ENCODE data around the gene AFM. TPM values are rescaled to one million over a fixed set of nuclear protein-coding genes. Genes with fewer than 3 reads are reported as not detected.

The AFM gene
- total and polyA plus RNA-seq, 2 donors (not counting 1 experiment from before 2014, with no cell fraction given): not detected

DNA sequence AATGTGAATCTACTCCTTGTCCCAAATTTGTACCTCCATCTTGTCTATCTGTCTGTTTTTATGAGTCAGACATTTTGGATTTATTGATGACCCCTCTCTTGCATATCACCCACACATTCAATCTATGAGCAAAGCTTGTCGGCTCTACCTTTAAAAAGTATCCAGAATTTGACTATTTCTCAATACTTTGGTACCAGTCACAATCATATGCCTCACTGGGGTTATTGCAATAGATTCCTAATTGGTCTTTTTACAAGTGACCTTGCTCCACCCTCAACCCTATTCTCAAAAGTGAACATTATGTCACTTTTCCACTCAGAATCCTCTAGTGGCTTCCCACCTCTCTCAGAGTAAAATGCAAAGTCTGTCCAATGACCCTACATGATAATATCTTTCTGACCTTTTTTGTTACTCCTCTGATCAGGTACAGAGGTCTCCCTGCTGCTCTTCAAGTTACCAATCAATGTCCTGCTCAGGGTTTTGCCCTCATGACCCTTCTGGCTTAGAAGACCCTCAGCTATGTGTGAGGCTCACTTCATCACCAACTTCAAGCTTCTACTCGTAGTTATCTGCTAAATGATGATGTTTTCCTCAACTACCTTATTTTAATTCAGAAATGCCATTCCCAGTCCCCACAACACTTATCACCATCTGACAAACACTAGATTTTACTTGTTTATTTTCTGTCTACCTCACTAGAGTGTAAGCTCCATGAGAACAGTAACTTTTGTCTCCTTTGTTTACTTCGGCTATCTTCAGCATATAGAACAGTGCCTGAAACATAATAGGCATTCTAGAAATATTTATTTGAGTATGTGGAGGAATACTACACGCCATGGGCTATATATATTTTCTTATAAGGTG lies 23.1 kb upstream of the AFM start:
- Histone ChIP-seq H3K9ac (ENCODE audit: low read length) (no peak overlapping the region), H3K4me3 (ENCODE audit: control extremely low read depth in 1 of 5, extremely low read depth in 1 of 5, insufficient read depth in 1 of 5, low read depth in 2 of 5, low read length in 4 of 5) (no peak overlapping the region), H3K27ac (ENCODE audit: low read length in 2 of 2) (no peak overlapping the region), H4K20me1 (ENCODE audit: control insufficient read depth, insufficient read depth, low read length, poor library complexity, severe bottlenecking) (no peaks in the 10 kb centered on the region), H3K4me1 (ENCODE audit: control insufficient read depth in 2 of 2, insufficient read depth in 2 of 2, low read length in 2 of 2) (no peaks in the 10 kb centered on the region), H2AFZ (ENCODE audit: insufficient read depth, low read depth, low read length, poor library complexity, severe bottlenecking) (no peak overlapping the region), H3K4me2 (replicated peaks; ENCODE audit: low read depth, low read length, poor library complexity, severe bottlenecking) (no peak overlapping the region), H3K79me2 (ENCODE audit: control insufficient read depth, insufficient read depth, low read length) (no peaks in the 10 kb centered on the region), H3K9me3 (ENCODE audit: control extremely low read depth in 1 of 3, control insufficient read depth in 2 of 3, insufficient read depth in 1 of 3, low read length in 2 of 3) (no peaks in the 10 kb centered on the region), H3K27me3 (replicated peaks in 1 of 4; ENCODE audit: control extremely low read depth in 1 of 4, control insufficient read depth in 3 of 4, insufficient read depth in 4 of 4, low read length in 3 of 4) (no peaks in the 10 kb centered on the region), H3K36me3 (replicated peaks in 1 of 2; ENCODE audit: control extremely low read depth in 1 of 2, control insufficient read depth in 1 of 2, extremely low read depth in 1 of 2, insufficient read depth in 2 of 2, low read length in 1 of 2) (no peaks in the 10 kb centered on the region)
- whole genome bisulfite sequencing (ENCODE audit: insufficient coverage): 86% methylated on average over 1 of the region's 4 CpGs
- Mint-ChIP-seq H3K4me3 (no peak overlapping the region), H3K4me1 (no peaks in the 10 kb centered on the region), H3K9me3 (ENCODE audit: insufficient read depth) (no peaks in the 10 kb centered on the region), H3K27ac (no peak overlapping the region), H3K27me3 (peaks cover 13% of the 10 kb centered on the region)
- POLR2A ChIA-PET: no interaction called here
- CTCF ChIA-PET: interaction anchor here (0.9 to 1.2 kb wide), 3 partner anchors 11 to 14 kb away, joined by 3 read pairs; no protein-coding TSS in a partner anchor
- no peak for DNase-seq
- intact Hi-C loops (cut with micrococcal nuclease): no loop called here
- TF ChIP-seq, protein P1, sequence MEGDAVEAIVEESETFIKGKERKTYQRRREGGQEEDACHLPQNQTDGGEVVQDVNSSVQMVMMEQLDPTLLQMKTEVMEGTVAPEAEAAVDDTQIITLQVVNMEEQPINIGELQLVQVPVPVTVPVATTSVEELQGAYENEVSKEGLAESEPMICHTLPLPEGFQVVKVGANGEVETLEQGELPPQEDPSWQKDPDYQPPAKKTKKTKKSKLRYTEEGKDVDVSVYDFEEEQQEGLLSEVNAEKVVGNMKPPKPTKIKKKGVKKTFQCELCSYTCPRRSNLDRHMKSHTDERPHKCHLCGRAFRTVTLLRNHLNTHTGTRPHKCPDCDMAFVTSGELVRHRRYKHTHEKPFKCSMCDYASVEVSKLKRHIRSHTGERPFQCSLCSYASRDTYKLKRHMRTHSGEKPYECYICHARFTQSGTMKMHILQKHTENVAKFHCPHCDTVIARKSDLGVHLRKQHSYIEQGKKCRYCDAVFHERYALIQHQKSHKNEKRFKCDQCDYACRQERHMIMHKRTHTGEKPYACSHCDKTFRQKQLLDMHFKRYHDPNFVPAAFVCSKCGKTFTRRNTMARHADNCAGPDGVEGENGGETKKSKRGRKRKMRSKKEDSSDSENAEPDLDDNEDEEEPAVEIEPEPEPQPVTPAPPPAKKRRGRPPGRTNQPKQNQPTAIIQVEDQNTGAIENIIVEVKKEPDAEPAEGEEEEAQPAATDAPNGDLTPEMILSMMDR (IDR thresholded peaks at IDR 0.05): no peak
- no peak for TF ChIP-seq EZH2 (IDR thresholded peaks at IDR 0.05; ENCODE audit: borderline replicate concordance, insufficient read depth, low read depth, low read length, poor library complexity, severe bottlenecking)
- ATAC-seq (ENCODE audit: low read depth): no peak

DNA sequence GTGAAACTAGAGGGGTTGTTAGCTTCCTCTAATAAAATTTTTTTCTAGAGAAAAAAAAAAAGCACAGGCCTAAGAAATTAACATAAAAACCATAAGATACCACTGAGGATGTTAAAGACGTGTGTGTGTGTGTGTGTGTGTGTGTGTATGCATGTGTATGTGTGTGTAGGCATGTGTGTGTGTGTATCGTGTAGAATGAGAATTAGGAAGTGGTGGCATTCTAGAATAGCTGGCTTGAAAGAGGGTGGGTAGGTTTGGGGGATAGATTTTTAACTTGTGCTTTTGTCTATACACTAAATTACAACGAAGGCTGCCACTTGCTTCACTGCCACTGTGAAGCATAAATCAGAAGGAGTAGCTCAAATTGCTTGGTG lies 22.5 kb upstream of the AFM start:
- H3K27ac Mint-ChIP-seq: no peak overlapping the region
- no peak overlapping the region for H3K4me3 Mint-ChIP-seq
- DNase-seq: no peak
- ATAC-seq (ENCODE audit: low read depth): no peak
- WGBS (ENCODE audit: insufficient coverage): 67% methylated on average over 1 of the region's 3 CpGs
- H2AFZ ChIP-seq (ENCODE audit: insufficient read depth, low read depth, low read length, poor library complexity, severe bottlenecking): no peak overlapping the region
- no peak overlapping the region for H3K27ac ChIP-seq (ENCODE audit: low read length in 2 of 2)
- peaks cover 13% of the 10 kb centered on the region for H3K27me3 Mint-ChIP-seq
- no peaks in the 10 kb centered on the region for H3K9me3 ChIP-seq (ENCODE audit: control extremely low read depth in 1 of 3, control insufficient read depth in 2 of 3, insufficient read depth in 1 of 3, low read length in 2 of 3)
- intact Hi-C loops (cut with micrococcal nuclease): no loop called here
- no peak overlapping the region for H3K9ac ChIP-seq (ENCODE audit: low read length)
- H3K4me3 ChIP-seq (ENCODE audit: control extremely low read depth in 1 of 5, extremely low read depth in 1 of 5, insufficient read depth in 1 of 5, low read depth in 2 of 5, low read length in 4 of 5): no peak overlapping the region
- H3K36me3 ChIP-seq (replicated peaks in 1 of 2; ENCODE audit: control extremely low read depth in 1 of 2, control insufficient read depth in 1 of 2, extremely low read depth in 1 of 2, insufficient read depth in 2 of 2, low read length in 1 of 2): no peaks in the 10 kb centered on the region
- H3K4me1 ChIP-seq (ENCODE audit: control insufficient read depth in 2 of 2, insufficient read depth in 2 of 2, low read length in 2 of 2): no peaks in the 10 kb centered on the region
- TF ChIP-seq EZH2 (IDR thresholded peaks at IDR 0.05; ENCODE audit: borderline replicate concordance, insufficient read depth, low read depth, low read length, poor library complexity, severe bottlenecking): no peak
- TF ChIP-seq, protein P1 (IDR thresholded peaks at IDR 0.05): no peak
- H4K20me1 ChIP-seq (ENCODE audit: control insufficient read depth, insufficient read depth, low read length, poor library complexity, severe bottlenecking): no peaks in the 10 kb centered on the region
- H3K27me3 ChIP-seq (replicated peaks in 1 of 4; ENCODE audit: control extremely low read depth in 1 of 4, control insufficient read depth in 3 of 4, insufficient read depth in 4 of 4, low read length in 3 of 4): no peaks in the 10 kb centered on the region
- no peaks in the 10 kb centered on the region for H3K4me1 Mint-ChIP-seq
- H3K79me2 ChIP-seq (ENCODE audit: control insufficient read depth, insufficient read depth, low read length): no peaks in the 10 kb centered on the region
- POLR2A ChIA-PET: no interaction called here
- no peaks in the 10 kb centered on the region for H3K9me3 Mint-ChIP-seq (ENCODE audit: insufficient read depth)
- H3K4me2 ChIP-seq (replicated peaks; ENCODE audit: low read depth, low read length, poor library complexity, severe bottlenecking): no peak overlapping the region
- CTCF ChIA-PET: interaction anchor here (0.9 kb wide), 2 partner anchors 13 to 15 kb away, joined by 3 read pairs; no protein-coding TSS in a partner anchor
